Esophagus muscularis mucosa (tissue), 4 donors: ENCODE results near the gene UBE2I. TPM values are rescaled to one million over a fixed set of nuclear protein-coding genes. Genes with fewer than 3 reads are reported as not detected.
"Not testable (repeated sequence)": the region's sequence is repeated elsewhere in the genome, so short reads cannot be mapped to it uniquely, and the experiment has no call there.

Experiments
- DNase-seq: peaks from one replicate; pipeline ENCODE4 v3.0.0-alpha.2; 2017; ENCODE audit errors: extremely low spot score
- H3K27ac ChIP-seq, 4 donors: fragments of 200-600 bp; sonication (generic); replicated peaks in 1 of 4; 1 replicate in 3 of 4; 2 replicates in 1 of 4; pipeline ENCODE4 v1.5.1; 2016 to 2019; ENCODE audit warnings: mild to moderate bottlenecking in 1 of 4
- H3K27me3 ChIP-seq, 4 donors: fragments of 200-600 bp; sonication (generic); one replicate each; pipeline versions ENCODE4 v1.5.1 to v1.6.0; 2016 to 2019
- H3K36me3 ChIP-seq, 4 donors: fragments of 200-600 bp; sonication (generic); one replicate each; pipeline ENCODE4 v1.5.1; 2016 to 2019
- H3K4me1 ChIP-seq, 4 donors: fragments of 200-600 bp; sonication (generic); one replicate each; pipeline ENCODE4 v1.5.1; 2016 to 2019
- H3K4me3 ChIP-seq, 4 donors: fragments of 200-600 bp; sonication (generic); 1 replicate in 2 of 4; 2 replicates in 2 of 4; pipeline ENCODE4 v1.5.1; 2016 to 2019; ENCODE audit warnings: mild to moderate bottlenecking in 4 of 4, moderate library complexity in 1 of 4
- H3K9me3 ChIP-seq, 4 donors: fragments of 200-600 bp; sonication (generic); 1 replicate in 3 of 4; 2 replicates in 1 of 4; pipeline ENCODE4 v1.5.1; 2016 to 2019
- EP300 ChIP-seq: sonication (generic); formaldehyde crosslinking; IDR thresholded peaks from one replicate; pipeline ENCODE4 v1.6.1; 2017; ENCODE audit warnings: antibody characterized with exemption
- POLR2A ChIP-seq: fragments of 450-650 bp; IDR thresholded peaks from one replicate; pipeline ENCODE4 v1.6.1; 2017; ENCODE audit warnings: antibody characterized with exemption, moderate library complexity, mild to moderate bottlenecking, low read depth
- POLR2AphosphoS5 ChIP-seq, 2 donors: sonication (generic); formaldehyde crosslinking; IDR thresholded peaks; one replicate each; pipeline ENCODE4 v1.6.1; 2017; ENCODE audit warnings: antibody characterized with exemption in 2 of 2
- WGBS: methylation state at CpG from one replicate; pipeline ENCODE4 v1.1.5; 2018; 5-methylcytosine and 5-hydroxymethylcytosine counted together
- intact Hi-C: fragments of 100-400 bp; cut with DNase I; formaldehyde crosslinking; loops from one replicate; pipeline ENCODE4 v1.15.1; 2023
- total RNA-seq, 4 donors: library from RNA; depleted of rRNA; stranded (reverse); fragments of >200 nt; gene quantifications; one replicate each; pipeline versions ENCODE4 v1.1.0 to v1.2.1, GENCODE V29; 2016
- TF ChIP-seq, protein P1 (sequence below), 3 experiments: fragments of 200-600 bp in 2 of 3; fragments of 450-650 bp in 1 of 3; sonication (generic) in 2 of 3; IDR thresholded peaks; one replicate each; pipeline ENCODE4 v1.5.1; 2017 to 2019; ENCODE audit warnings: antibody characterized with exemption in 3 of 3, mild to moderate bottlenecking in 2 of 3, moderate library complexity in 1 of 3

The UBE2I gene
- total RNA-seq, 4 donors from 2014 or later = 42.8 to 70.5 (median 63.9) TPM

DNA sequence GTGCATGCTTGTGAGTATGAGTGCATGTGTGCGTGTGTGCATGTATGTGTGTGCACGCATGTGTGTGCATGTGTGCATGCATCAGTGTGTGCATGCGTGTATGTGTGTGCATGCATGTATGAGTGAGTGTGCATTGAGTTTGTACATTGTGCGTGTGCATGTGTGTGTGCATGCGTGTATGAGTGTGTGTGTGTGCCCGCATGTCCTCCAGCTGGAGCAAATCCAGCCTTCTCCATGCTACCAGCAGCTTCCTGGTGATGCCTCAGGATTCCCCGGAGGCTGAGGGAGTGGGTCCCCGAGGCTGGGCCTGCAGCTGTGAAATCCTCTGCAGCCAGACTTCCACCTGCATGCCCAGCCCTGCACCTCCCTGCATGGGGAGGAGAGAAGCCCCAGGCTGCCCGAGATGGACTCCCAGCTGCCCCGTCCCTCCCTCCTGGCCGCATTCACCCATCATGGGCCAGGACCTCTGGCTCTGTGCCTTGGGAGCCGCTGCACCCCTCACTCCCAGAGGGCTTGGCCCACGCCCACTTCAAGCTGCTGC, 44.3 kb upstream of the UBE2I start:
- whole genome bisulfite sequencing = 75% methylated on average over 13 of the region's 13 CpGs
- DNase-seq = no peak
- intact Hi-C loops = no loop called here
- no peaks in the 10 kb centered on the region for H3K9me3 ChIP-seq
- no peak overlapping the region for H3K27ac ChIP-seq
- no peak overlapping the region for H3K4me3 ChIP-seq
- H3K4me1 ChIP-seq = no peaks in the 10 kb centered on the region
- H3K27me3 ChIP-seq = peaks cover 0 to 70% (median 14%) of the 10 kb centered on the region in 4 donors
- TF ChIP-seq POLR2A (no peak), EP300 (no peak), POLR2AphosphoS5 (IDR thresholded peaks at IDR 0.05) (no peak)
- TF ChIP-seq, protein P1, sequence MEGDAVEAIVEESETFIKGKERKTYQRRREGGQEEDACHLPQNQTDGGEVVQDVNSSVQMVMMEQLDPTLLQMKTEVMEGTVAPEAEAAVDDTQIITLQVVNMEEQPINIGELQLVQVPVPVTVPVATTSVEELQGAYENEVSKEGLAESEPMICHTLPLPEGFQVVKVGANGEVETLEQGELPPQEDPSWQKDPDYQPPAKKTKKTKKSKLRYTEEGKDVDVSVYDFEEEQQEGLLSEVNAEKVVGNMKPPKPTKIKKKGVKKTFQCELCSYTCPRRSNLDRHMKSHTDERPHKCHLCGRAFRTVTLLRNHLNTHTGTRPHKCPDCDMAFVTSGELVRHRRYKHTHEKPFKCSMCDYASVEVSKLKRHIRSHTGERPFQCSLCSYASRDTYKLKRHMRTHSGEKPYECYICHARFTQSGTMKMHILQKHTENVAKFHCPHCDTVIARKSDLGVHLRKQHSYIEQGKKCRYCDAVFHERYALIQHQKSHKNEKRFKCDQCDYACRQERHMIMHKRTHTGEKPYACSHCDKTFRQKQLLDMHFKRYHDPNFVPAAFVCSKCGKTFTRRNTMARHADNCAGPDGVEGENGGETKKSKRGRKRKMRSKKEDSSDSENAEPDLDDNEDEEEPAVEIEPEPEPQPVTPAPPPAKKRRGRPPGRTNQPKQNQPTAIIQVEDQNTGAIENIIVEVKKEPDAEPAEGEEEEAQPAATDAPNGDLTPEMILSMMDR (IDR thresholded peaks at IDR 0.05) = no peak
- H3K36me3 ChIP-seq = no peaks in the 10 kb centered on the region

DNA sequence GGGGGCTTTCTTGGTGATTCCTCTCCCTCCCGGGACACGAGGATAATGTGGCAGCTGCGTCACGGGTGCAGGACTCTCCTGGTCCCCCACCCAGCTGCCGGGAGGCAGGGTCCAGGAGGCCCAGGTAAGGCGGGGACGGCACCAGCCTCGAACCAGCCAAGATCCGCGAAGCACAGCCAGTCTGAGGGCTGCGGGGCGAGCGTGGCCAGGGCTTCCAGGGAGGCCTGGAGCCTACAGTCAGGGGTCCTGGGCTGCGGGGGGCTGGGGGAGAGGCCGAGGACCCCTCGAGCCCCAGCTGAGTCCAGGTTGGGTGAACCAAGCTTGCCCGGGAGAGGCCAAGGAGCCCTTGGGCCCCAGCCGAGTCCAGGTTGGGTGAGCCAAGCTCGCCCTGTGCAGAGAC, 43.6 kb upstream of the UBE2I start:
- DNase-seq = no peak
- no peaks in the 10 kb centered on the region for H3K9me3 ChIP-seq
- H3K36me3 ChIP-seq = no peaks in the 10 kb centered on the region
- no peak overlapping the region for H3K4me3 ChIP-seq
- 76% methylated on average over 10 of the region's 19 CpGs for WGBS
- no peak overlapping the region for H3K27ac ChIP-seq
- no peak for TF ChIP-seq POLR2A
- TF ChIP-seq EP300 = no peak
- TF ChIP-seq POLR2AphosphoS5 (IDR thresholded peaks at IDR 0.05) = no peak
- TF ChIP-seq, protein P1 (IDR thresholded peaks at IDR 0.05) = no peak
- H3K27me3 ChIP-seq = peaks cover 0 to 70% (median 11%) of the 10 kb centered on the region in 4 donors
- intact Hi-C loops = no loop called here
- no peaks in the 10 kb centered on the region for H3K4me1 ChIP-seq

DNA sequence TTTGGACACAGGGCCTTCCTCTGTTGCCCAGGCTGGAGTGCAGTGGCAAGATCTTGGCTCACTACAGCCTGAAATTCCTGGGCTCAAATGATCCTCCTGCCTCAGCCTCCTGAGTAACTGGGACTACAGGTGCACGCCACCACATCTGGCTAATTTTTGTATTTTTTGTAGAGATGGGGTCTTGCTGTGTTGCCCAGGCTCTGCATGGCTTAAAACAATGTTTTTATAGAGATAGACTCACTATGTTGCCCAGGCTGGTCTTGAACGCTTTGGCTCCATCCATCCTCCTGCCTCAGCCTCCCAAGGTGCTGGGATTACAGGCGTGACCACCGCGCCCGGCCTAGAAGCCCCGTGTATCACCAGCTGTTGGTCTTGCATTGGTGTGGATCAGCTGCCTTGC, 40.0 kb upstream of the UBE2I start:
- peaks cover 0 to 10% (median 9%) of the 10 kb centered on the region in 4 donors for H3K4me1 ChIP-seq
- H3K27ac ChIP-seq, H3K4me3 ChIP-seq, H3K9me3 ChIP-seq, H3K36me3 ChIP-seq, DNase-seq, intact Hi-C loops: not testable (repeated sequence)
- WGBS = 99% methylated on average over 7 of the region's 7 CpGs
- peaks cover 0 to 76% (median 0%) of the 10 kb centered on the region in 4 donors for H3K27me3 ChIP-seq

DNA sequence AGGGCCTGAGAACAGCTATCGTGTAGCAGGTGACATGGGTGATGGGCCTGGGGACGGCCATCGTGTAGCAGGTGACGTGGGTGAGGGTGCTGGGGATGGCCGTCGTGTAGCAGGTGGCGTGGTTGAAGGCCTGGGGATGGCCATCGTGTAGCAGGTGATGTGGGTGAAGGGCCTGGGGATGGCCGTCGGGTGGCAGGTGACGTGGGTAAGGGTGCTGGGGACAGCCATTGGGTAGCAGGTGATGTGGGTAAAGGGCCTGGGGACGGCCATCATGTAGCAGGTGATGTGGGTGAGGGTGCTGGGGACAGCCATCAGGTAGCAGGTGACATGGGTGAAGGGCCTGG, 38.1 kb upstream of the UBE2I start:
- Histone ChIP-seq H3K9me3 (no peaks in the 10 kb centered on the region), H3K27ac (no peak overlapping the region), H3K36me3 (no peaks in the 10 kb centered on the region), H3K4me3 (no peak overlapping the region), H3K4me1 (peaks cover 0 to 10% (median 9%) of the 10 kb centered on the region in 4 donors), H3K27me3 (peaks cover 0 to 84% (median 0%) of the 10 kb centered on the region in 4 donors)
- WGBS = 64% methylated on average over 6 of the region's 12 CpGs
- no peak for DNase-seq
- no peak for TF ChIP-seq POLR2AphosphoS5 (IDR thresholded peaks at IDR 0.05)
- no peak for TF ChIP-seq EP300
- TF ChIP-seq, protein P1 (IDR thresholded peaks at IDR 0.05) = no peak
- no peak for TF ChIP-seq POLR2A
- intact Hi-C loops = no loop called here

DNA sequence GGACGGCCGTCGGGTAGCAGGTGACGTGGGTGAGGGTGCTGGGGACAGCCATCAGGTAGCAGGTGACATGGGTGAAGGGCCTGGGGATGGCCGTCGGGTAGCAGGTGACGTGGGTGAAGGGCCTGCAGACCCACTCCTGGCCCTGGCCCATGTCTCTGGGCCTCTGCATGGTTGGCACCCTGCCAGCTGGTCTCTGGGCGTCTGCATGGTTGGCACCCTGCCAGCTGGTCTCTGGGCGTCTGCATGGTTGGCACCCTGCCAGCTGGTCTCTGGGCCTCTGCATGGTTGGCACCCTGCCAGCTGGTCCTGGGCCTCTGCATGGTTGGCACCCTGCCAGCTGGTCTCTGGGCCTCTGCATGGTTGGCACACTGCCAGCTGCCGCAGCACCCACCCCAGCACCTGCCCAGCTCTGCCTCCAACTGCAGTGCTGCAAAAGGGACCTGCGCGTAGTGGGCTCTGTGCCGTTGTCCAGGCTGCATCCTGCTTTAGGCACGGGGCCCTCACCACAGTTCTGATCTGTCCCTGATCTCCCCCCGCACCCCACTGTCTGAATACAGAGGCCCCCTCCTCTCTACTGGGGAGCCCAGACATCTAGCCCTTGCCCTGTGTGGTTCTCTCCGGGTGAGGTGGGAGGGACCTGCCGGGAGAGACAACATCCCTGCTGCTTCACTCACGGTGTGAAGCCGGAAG, 37.6 kb upstream of the UBE2I start:
- intact Hi-C loops, DNase-seq, H3K36me3 ChIP-seq, H3K4me3 ChIP-seq, H3K27ac ChIP-seq, H3K9me3 ChIP-seq: not testable (repeated sequence)
- Histone ChIP-seq H3K4me1 (peaks cover 0 to 10% (median 9%) of the 10 kb centered on the region in 4 donors), H3K27me3 (peaks cover 0 to 85% (median 0%) of the 10 kb centered on the region in 4 donors)
- 17% methylated on average over 18 of the region's 19 CpGs for WGBS
